Activated T-helper 1 cell treated with anti-CD3 and anti-CD28 coated beads, Interleukin-12 subunit alpha, Interleukin-12 subunit beta, Interleukin-2, Interleukin-4 antibody, amounts not matched to agents 30 ng/mL and 10 ng/mL and 1 ng/mL, durations not matched to agents 14 hours and 24 hours and 36 hours (primary cell): ENCODE measurements around the gene CCP110. TPM values are rescaled to one million over a fixed set of nuclear protein-coding genes. Genes with fewer than 3 reads are reported as not detected.

ENCODE experiments used
- DNase-seq: peaks from one replicate; pipeline ENCODE4 v3.0.0; 2021; ENCODE audit warnings: low spot score
- H3K27ac Mint-ChIP-seq: one replicate; pipeline ENCODE4 v1.8.0; 2021; ENCODE audit warnings: mild to moderate bottlenecking, mixed read lengths
- H3K27me3 Mint-ChIP-seq: one replicate; pipeline ENCODE4 v1.8.0; 2022; ENCODE audit warnings: mild to moderate bottlenecking, moderate library complexity, mixed read lengths; ENCODE audit not compliant: insufficient read depth
- H3K36me3 Mint-ChIP-seq: one replicate; pipeline ENCODE4 v1.8.0; 2021; ENCODE audit warnings: low read depth, mixed read lengths
- H3K4me1 Mint-ChIP-seq: one replicate; pipeline ENCODE4 v1.8.0; 2021; ENCODE audit warnings: low read depth, mixed read lengths
- H3K4me3 Mint-ChIP-seq: one replicate; pipeline ENCODE4 v1.8.0; 2021; ENCODE audit warnings: mild to moderate bottlenecking, moderate library complexity, mixed read lengths
- H3K9me3 Mint-ChIP-seq: one replicate; pipeline ENCODE4 v1.8.0; 2021; ENCODE audit warnings: mixed read lengths
- intact Hi-C: fragments of 100-400 bp; cut with micrococcal nuclease; formaldehyde crosslinking; loops from one replicate; pipeline ENCODE4 v1.15.1; 2024
- total RNA-seq: library from RNA; stranded (reverse); gene quantifications from 2 replicates; pipeline ENCODE4 v1.2.3, GENCODE V29; 2022

Gene CCP110
- total RNA-seq, 1 donor from 2014 or later, result 31.4 TPM

- Mint-ChIP-seq H3K9me3 (peaks cover 6% of the 10 kb centered on the region), H3K27me3 (no peaks in the 10 kb centered on the region), H3K36me3 (peaks cover 23% of the 10 kb centered on the region), H3K27ac (no peak overlapping the region), H3K4me3 (no peak overlapping the region), H3K4me1 (no peaks in the 10 kb centered on the region)
- DNase-seq, result no peak
- intact Hi-C loops, result no loop called here
These were observed 42.6 kb downstream of the CCP110 start for GRCh38 chr16:19566362-19566761.

GRCh38 chr16:19567560-19567959 lies 43.8 kb downstream of the CCP110 start:
- Mint-ChIP-seq H3K36me3 (peaks cover 23% of the 10 kb centered on the region), H3K4me1 (no peaks in the 10 kb centered on the region), H3K27ac (no peak overlapping the region), H3K27me3 (no peaks in the 10 kb centered on the region), H3K9me3 (peaks cover 6% of the 10 kb centered on the region), H3K4me3 (no peak overlapping the region)
- no peak for DNase-seq
- intact Hi-C loops, result no loop called here

GRCh38 chr16:19573997-19574396 lies 50.3 kb downstream of the CCP110 start:
- Mint-ChIP-seq H3K9me3 (no peaks in the 10 kb centered on the region), H3K36me3 (peaks cover 31% of the 10 kb centered on the region), H3K27me3 (no peaks in the 10 kb centered on the region), H3K27ac (no peak overlapping the region), H3K4me1 (no peaks in the 10 kb centered on the region), H3K4me3 (no peak overlapping the region)
- intact Hi-C loops, result no loop called here
- DNase-seq, result no peak

- Mint-ChIP-seq H3K27me3 (no peaks in the 10 kb centered on the region), H3K4me1 (no peaks in the 10 kb centered on the region), H3K27ac (no peak overlapping the region), H3K36me3 (peaks cover 32% of the 10 kb centered on the region), H3K9me3 (no peaks in the 10 kb centered on the region), H3K4me3 (no peak overlapping the region)
- intact Hi-C loops, result no loop called here
- DNase-seq, result no peak
These were observed 50.9 kb downstream of the CCP110 start for GRCh38 chr16:19574615-19575014.

- intact Hi-C loops, result no loop called here
- no peak for DNase-seq
- Mint-ChIP-seq H3K4me3 (no peak overlapping the region), H3K27me3 (no peaks in the 10 kb centered on the region), H3K9me3 (peaks cover 8% of the 10 kb centered on the region), H3K4me1 (no peaks in the 10 kb centered on the region), H3K36me3 (peaks cover 50% of the 10 kb centered on the region), H3K27ac (no peak overlapping the region)
These were observed 54.7 kb downstream of the CCP110 start for GRCh38 chr16:19578378-19578971.

- no peak for DNase-seq
- H3K36me3 Mint-ChIP-seq, result peaks cover 45% of the 10 kb centered on the region
- H3K27me3 Mint-ChIP-seq, result no peaks in the 10 kb centered on the region
- intact Hi-C loops, result no loop called here
- H3K4me1 Mint-ChIP-seq, result no peaks in the 10 kb centered on the region
- H3K4me3 Mint-ChIP-seq, result no peak overlapping the region
- no peak overlapping the region for H3K27ac Mint-ChIP-seq
- H3K9me3 Mint-ChIP-seq, result peaks cover 8% of the 10 kb centered on the region
These were observed 58.5 kb downstream of the CCP110 start for GRCh38 chr16:19582050-19582831.

GRCh38 chr16:19583665-19584300 lies 60.0 kb downstream of the CCP110 start:
- H3K4me3 Mint-ChIP-seq, result no peak overlapping the region
- intact Hi-C loops, result loop anchor here (1.0 kb wide), 1 partner anchor 303 kb away; no protein-coding TSS in a partner anchor
- H3K4me1 Mint-ChIP-seq, result no peaks in the 10 kb centered on the region
- no peak for DNase-seq
- H3K36me3 Mint-ChIP-seq, result peaks cover 44% of the 10 kb centered on the region
- H3K9me3 Mint-ChIP-seq, result peaks cover 8% of the 10 kb centered on the region
- H3K27ac Mint-ChIP-seq, result no peak overlapping the region
- H3K27me3 Mint-ChIP-seq, result no peaks in the 10 kb centered on the region

- H3K27me3 Mint-ChIP-seq, result no peaks in the 10 kb centered on the region
- DNase-seq, result no peak
- H3K4me1 Mint-ChIP-seq, result no peaks in the 10 kb centered on the region
- H3K36me3 Mint-ChIP-seq, result peaks cover 17% of the 10 kb centered on the region
- no peak overlapping the region for H3K4me3 Mint-ChIP-seq
- intact Hi-C loops, result no loop called here
- H3K27ac Mint-ChIP-seq, result no peak overlapping the region
- H3K9me3 Mint-ChIP-seq, result no peaks in the 10 kb centered on the region
These were observed 64.9 kb downstream of the CCP110 start for GRCh38 chr16:19588661-19589060.

- no peak for DNase-seq
- H3K36me3 Mint-ChIP-seq, result peaks cover 13% of the 10 kb centered on the region
- H3K4me1 Mint-ChIP-seq, result no peaks in the 10 kb centered on the region
- H3K9me3 Mint-ChIP-seq, result no peaks in the 10 kb centered on the region
- H3K27ac Mint-ChIP-seq, result no peak overlapping the region
- H3K27me3 Mint-ChIP-seq, result no peaks in the 10 kb centered on the region
- intact Hi-C loops, result no loop called here
- no peak overlapping the region for H3K4me3 Mint-ChIP-seq
These were observed 65.4 kb downstream of the CCP110 start for GRCh38 chr16:19589106-19589505.

GRCh38 chr16:19589771-19590302 lies 66.1 kb downstream of the CCP110 start:
- DNase-seq, result no peak
- H3K4me1 Mint-ChIP-seq, result no peaks in the 10 kb centered on the region
- H3K27me3 Mint-ChIP-seq, result no peaks in the 10 kb centered on the region
- H3K27ac Mint-ChIP-seq, result no peak overlapping the region
- no peaks in the 10 kb centered on the region for H3K9me3 Mint-ChIP-seq
- intact Hi-C loops, result no loop called here
- H3K4me3 Mint-ChIP-seq, result no peak overlapping the region
- H3K36me3 Mint-ChIP-seq, result peaks cover 14% of the 10 kb centered on the region

GRCh38 chr16:19595043-19595767 lies 71.5 kb downstream of the CCP110 start:
- Mint-ChIP-seq H3K36me3 (peaks cover 7% of the 10 kb centered on the region), H3K9me3 (no peaks in the 10 kb centered on the region), H3K4me3 (no peak overlapping the region)

GRCh38 chr16:19598805-19599510 lies 75.2 kb downstream of the CCP110 start:
- no peaks in the 10 kb centered on the region for H3K27me3 Mint-ChIP-seq
- peaks cover 6% of the 10 kb centered on the region for H3K36me3 Mint-ChIP-seq
- no peak overlapping the region for H3K4me3 Mint-ChIP-seq
- H3K4me1 Mint-ChIP-seq, result no peaks in the 10 kb centered on the region
- intact Hi-C loops, result no loop called here
- DNase-seq, result no peak
- no peak overlapping the region for H3K27ac Mint-ChIP-seq
- H3K9me3 Mint-ChIP-seq, result no peaks in the 10 kb centered on the region

More at GRCh38 chr16:19595043-19595767, 71.5 kb downstream of the CCP110 start:
- Mint-ChIP-seq H3K27ac (no peak overlapping the region), H3K27me3 (no peaks in the 10 kb centered on the region), H3K4me1 (no peaks in the 10 kb centered on the region)
- intact Hi-C loops, result no loop called here
- DNase-seq, result no peak
